Activated T-cell treated with anti-CD3 and anti-CD28 coated beads for 4 hours (primary cell): Measurements from ENCODE around the gene TGFBR3L.

Experiments used
- DNase-seq: peaks from one replicate; pipeline ENCODE4 v3.0.0-alpha.2; 2020

TGFBR3L gene

DNA sequence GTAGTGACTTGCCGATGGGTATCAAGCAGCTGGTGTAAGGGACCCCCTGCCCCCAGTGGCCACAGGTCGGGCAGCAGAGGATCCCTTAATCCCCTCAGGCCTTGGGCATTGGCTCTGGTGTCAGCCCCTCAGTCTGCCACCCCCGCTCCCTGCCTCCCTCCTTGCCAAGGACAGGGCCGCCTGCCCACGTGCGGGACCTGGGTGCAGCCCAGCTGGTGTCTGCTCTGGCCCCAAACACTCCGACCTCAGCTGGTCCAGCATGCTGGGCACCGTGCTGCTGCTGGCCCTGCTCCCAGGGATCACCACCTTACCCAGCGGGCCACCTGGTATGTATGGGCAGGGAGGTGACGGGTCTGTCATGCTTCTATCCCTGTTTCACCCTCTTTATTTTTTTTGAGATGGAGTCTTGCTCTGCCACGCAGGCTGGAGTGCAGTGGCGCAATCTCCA, at the start of gene TGFBR3L:
TSS of gene TGFBR3L (plus strand) at position 233 of the 448 bp plus-strand sequence.
- DNase-seq = no peak

- no peak for DNase-seq
Measured at GRCh38 chr19:7865262-7865911, 49.2 kb upstream of the TGFBR3L start.

GRCh38 chr19:7866399-7867091, 48.1 kb upstream of the TGFBR3L start:
- no peak for DNase-seq

- DNase-seq = no peak
Measured at GRCh38 chr19:7867092-7867844, 47.4 kb upstream of the TGFBR3L start.

GRCh38 chr19:7868326-7868670, 46.3 kb upstream of the TGFBR3L start:
- no peak for DNase-seq

- DNase-seq = peak; percentile 66
Measured at GRCh38 chr19:7868671-7869452, 45.8 kb upstream of the TGFBR3L start.

- DNase-seq = peak; percentile 77
Measured at GRCh38 chr19:7869453-7869909, 45.1 kb upstream of the TGFBR3L start.

DNA sequence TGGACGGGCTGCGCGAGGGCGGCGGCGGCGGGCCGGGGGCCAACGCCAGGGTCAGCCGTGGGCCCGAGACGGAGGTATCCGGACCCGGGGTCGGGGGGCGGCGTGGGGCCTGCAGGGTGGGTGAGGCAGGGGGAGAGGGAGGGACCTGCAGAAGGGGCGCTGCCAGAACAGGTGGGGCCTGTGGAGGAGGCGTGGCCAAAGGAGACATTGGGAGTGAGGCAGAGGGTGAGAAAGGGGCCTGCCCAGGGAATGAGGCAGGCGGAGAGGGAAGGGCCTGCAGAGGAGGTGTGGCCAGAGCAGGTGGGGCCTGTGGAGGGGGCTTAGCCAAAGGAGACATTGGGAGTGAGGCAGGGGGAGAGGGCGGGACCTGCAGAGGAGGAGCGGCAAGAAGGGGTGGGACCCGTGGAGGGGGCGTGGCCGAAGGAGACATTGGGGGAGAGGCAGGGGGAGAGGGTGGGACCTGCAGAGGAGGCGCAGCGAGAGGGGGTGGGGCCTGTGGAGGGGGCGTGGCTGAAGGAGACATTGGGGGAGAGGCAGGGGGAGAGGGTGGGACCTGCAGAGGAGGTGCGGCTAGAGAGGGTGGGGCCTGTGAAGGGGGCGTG, 44.6 kb upstream of the TGFBR3L start:
- DNase-seq = peak; percentile 35

- no peak for DNase-seq
Measured at GRCh38 chr19:7870571-7871436, 43.8 kb upstream of the TGFBR3L start.

GRCh38 chr19:7871437-7872305, 43.0 kb upstream of the TGFBR3L start:
- peak; percentile 69 for DNase-seq

DNA sequence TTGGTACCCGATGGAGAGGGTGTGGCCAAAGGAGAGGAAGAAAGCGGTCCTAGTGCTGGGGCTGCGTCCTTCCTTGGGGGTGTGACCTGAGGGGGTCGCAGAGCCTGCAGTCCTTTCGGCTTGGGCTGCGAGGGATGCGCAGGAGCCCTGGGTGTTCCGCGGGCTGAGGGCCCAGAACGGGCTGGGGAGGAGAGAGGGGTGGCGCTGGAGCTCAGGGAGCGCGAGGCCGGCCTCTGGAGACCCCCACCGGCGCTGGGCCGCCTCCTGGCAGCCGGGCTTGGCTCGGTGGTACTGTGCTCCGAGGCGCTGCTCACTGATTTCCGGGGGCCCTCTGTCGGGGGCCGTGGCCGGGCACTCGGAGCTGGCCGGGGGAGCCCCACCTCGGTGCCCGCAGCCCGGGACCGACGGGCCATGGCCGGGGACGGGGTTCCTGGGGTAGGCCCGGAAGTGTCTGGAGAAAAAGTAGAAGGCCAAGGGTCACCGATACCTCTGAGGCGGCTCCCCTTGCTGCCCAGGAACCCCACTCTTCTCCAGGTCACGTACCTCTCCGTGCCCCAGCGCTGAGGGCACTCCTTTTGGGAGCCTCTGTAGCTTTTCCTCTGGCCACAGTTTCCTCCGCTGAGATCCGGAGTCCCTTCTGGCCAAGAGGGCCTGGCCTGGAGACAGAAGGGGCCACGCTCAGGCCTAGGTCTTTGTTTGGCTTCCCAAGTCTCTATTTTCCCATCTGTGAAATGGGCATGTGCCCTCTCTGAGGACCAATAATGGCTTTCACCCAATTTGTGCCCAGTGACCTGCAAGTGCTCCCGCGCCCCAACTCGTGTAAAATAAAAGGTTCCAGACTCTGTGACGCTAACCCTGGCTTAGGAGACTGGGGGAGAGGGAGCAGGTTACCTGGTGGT, 42.1 kb upstream of the TGFBR3L start:
- DNase-seq = no peak

DNA sequence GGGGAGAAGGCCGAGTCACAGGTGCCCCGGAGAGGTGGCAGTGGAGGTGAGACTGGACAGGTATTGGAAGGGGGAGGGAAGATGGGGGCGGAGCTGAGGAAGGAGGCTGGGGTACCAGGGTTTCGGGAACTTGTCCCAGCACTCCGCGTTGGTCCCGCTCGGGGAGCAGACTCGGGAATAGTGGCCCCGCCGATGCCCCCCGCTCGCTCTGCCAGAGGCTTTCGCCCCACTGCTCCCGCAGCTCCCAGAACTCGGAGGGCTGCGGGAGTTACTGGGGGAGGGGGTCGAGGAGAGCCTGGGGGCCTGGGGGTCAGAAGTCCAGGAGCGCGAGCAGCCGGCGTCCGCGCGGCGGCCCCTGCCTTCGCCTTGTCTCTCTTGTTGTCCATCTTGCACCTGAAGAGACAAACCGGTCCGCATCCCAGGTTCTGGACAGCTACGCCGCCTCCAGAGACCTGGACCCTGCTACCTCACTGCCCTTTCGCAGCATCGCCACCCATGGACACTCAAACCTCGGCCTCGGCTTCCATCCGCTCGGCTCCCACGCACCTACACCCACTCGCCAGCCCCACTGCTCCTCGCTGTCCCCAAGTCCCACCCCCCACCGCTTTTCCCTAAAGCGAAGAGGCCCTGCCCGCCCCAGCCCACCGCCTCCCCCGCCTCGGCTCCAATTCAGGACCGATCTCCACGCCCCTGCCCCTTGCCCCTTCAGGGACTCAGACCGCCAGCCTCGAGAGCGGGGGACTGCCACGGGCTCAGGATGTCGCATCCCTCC, 41.1 kb upstream of the TGFBR3L start:
- DNase-seq = no peak

GRCh38 chr19:7874076-7874896, 40.3 kb upstream of the TGFBR3L start, which contains the start of gene PRR36:
Gene PRR36, minus strand, starts transcription at chr19:7874390. Its CDS starts 701 bp downstream, at chr19:7873689.
- no peak for DNase-seq

GRCh38 chr19:7874897-7875273, 39.7 kb upstream of the TGFBR3L start:
- no peak for DNase-seq

DNA sequence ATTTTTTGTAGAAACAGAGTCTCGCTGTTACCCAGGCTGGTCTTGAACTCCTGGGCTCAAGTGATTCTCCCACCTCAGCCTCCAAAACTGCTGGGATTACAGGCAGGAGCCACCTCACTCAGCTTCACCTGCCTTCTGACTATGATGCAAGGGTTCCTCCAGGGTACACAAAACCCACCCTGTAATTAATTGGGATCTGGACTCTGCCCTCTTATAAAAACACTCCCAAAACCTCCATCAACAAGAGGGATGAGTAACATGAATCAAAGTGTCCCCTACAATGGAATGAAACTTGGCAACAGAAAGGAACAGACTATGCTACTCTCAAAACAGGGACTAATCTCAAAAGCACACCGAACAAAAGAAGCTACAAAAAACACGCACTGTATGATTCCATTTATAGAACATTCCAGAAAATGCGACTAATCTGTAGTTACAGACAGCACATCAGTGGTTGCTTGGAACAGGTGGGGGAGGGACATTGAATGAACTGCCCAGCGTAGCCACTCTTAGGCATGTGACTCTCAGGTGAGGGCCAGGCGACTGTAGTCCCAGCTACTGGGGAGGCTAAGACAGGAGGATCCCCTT, 37.3 kb upstream of the TGFBR3L start:
- DNase-seq = no peak

DNA sequence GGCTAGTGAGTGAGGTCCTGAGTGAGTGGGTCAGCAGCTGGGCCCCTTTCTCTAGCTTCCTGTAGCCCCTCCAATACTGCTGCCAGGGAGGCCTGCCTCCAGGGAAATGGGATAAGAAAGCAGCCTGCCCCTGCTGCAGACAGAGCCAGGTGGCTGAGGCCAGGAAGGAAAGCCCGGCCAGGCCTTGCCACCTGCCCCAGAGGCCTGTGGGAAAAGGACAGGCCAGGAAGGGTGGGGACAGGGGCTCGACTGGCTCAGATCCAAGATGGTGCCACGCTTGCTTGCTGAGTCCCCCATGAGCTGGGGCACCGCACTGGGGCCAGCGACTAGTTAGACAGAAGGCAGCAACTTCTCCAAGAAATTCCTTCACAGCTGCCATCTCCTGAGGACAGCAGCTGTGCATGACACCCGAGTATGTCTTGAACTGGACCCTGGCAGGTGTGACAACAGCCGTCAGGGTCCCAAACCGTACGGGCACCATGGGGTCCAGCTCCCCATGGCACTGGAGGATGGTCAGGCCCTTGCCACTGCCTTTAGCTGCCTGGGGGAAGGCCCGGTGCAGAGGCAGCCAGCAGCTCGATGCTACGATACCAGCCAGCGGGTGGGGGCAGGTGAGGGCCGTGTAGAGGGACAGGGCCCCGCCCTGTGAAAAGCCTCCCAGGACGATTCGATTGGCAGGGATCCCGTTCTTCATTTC, 35.4 kb upstream of the TGFBR3L start:
- DNase-seq = no peak

- no peak for DNase-seq
Measured at GRCh38 chr19:7879836-7880235, 34.8 kb upstream of the TGFBR3L start.
